Esophagus (tissue), 2 donors: ENCODE results near the gene LAMA1. TPM values are rescaled to one million over a fixed set of nuclear protein-coding genes. Genes with fewer than 3 reads are reported as not detected.

Experiments
- H3K27ac ChIP-seq, 2 donors: one replicate each; pipeline ENCODE4 v1.5.1; 2013; ENCODE audit warnings: low read depth in 2 of 2, mild to moderate bottlenecking in 2 of 2, inconsistent platforms in 1 of 2, low read length in 1 of 2, moderate library complexity in 1 of 2
- H3K27me3 ChIP-seq, 2 donors: one replicate each; pipeline ENCODE4 v1.6.1; 2013; ENCODE audit warnings: low read length in 2 of 2, control low read depth in 1 of 2, mild to moderate bottlenecking in 1 of 2; ENCODE audit not compliant: insufficient read depth in 2 of 2, control insufficient read depth in 1 of 2
- H3K36me3 ChIP-seq, 2 donors: one replicate each; pipeline ENCODE4 v1.6.1; 2013; ENCODE audit warnings: low read length in 1 of 2; ENCODE audit not compliant: control insufficient read depth in 2 of 2, insufficient read depth in 2 of 2
- H3K4me1 ChIP-seq, 2 donors: one replicate each; pipeline ENCODE4 v1.6.1; 2013; ENCODE audit warnings: low read length in 1 of 2; ENCODE audit not compliant: control insufficient read depth in 2 of 2, insufficient read depth in 2 of 2
- H3K4me3 ChIP-seq, 2 donors: one replicate each; pipeline ENCODE4 v1.5.1; 2013; ENCODE audit warnings: low read length in 2 of 2, mild to moderate bottlenecking in 2 of 2, low read depth in 1 of 2, moderate library complexity in 1 of 2
- H3K9me3 ChIP-seq, 2 donors: one replicate each; pipeline ENCODE4 v1.6.1; 2013; ENCODE audit warnings: mild to moderate bottlenecking in 2 of 2, low read depth in 1 of 2, low read length in 1 of 2, moderate library complexity in 1 of 2; ENCODE audit not compliant: control insufficient read depth in 2 of 2, insufficient read depth in 1 of 2
- WGBS, 2 donors: extraction: QIAGEN DNeasy Blood & Tissue Kit; methylation state at CpG; one replicate each; pipeline ENCODE4 v1.1.7; 2013; 5-methylcytosine and 5-hydroxymethylcytosine counted together
- polyA plus RNA-seq, 2 donors: library from polyadenylated mRNA; stranded (reverse); fragments of 200-250 nt; gene quantifications; one replicate each; pipeline ENCODE4 v1.2.3, GENCODE V29; 2013
- donor health status: healthy with polysubstance abuse.
- donor health status: Bipolar disorder and iron deficiency.

LAMA1 gene
- polyA plus RNA-seq, 2 donors = 0.16 to 0.27 TPM

DNA sequence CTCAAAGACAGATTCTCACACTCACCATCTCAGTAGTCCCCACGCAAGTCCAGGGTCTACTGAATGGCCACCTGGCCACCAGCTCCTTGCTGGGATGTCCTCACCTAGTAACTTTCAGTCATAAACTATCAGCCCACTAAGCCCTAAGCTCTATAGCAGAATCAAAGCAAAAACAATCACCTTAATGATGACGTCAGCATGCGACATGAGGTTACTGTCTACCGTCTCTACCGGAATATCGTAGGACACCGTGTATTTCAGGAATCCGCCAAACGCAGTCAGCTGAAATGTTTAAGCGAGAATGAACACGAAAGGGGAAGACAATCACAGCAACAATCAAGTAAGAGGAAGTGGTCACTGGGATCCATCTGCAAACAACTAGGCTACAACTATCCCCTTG, 81.8 kb downstream of the LAMA1 start:
- H3K27me3 ChIP-seq = no peaks in the 10 kb centered on the region
- no peaks in the 10 kb centered on the region for H3K36me3 ChIP-seq
- H3K4me1 ChIP-seq = no peaks in the 10 kb centered on the region
- WGBS, 2 donors = 94 to 95% methylated on average over 11 of the region's 11 CpGs
- H3K4me3 ChIP-seq = no peak overlapping the region
- no peaks in the 10 kb centered on the region for H3K9me3 ChIP-seq
- H3K27ac ChIP-seq = no peak overlapping the region

DNA sequence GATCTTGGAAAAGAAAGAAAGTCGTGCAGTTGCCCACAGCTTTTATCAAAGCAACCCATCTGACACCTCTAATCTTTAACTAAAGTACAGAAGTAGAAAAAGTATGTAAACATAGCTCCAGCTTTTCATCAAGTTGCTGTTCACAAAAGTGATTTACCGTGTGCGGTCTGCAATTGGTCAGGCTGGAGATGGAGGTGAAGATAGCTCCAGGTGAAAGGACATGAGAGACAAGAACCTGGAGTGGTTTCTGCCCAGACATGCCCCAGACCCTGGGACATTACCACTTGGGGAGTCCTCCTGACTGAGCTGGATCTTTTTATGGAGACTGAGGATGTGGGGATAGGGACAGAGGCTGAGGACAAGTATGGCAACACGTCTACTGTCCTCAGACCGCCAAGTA, 82.7 kb downstream of the LAMA1 start:
- WGBS, 2 donors = 66 to 74% methylated on average over 5 of the region's 5 CpGs
- H3K4me3 ChIP-seq = no peak overlapping the region
- H3K27ac ChIP-seq = no peak overlapping the region
- no peaks in the 10 kb centered on the region for H3K9me3 ChIP-seq
- no peaks in the 10 kb centered on the region for H3K36me3 ChIP-seq
- no peaks in the 10 kb centered on the region for H3K27me3 ChIP-seq
- H3K4me1 ChIP-seq = no peaks in the 10 kb centered on the region

DNA sequence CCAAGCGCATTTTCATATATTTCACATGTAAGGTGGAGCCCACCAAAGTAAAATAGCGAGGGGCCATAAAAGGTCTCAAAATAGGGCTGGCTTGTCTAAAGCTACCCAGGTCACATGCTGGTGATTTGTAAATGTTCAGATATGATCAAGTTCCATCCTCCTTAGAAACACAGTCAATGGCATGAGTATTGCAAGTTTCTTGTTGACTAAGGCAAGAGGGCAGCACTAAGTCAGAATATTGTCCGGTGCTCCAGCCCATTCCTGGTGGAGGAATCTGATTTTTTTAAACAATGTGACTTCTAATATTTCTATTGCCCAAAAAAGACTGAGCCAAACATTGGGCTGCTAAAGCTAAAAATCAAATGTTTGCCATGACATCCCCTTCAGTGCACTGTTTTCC, 85.1 kb downstream of the LAMA1 start:
- Histone ChIP-seq H3K9me3 (no peaks in the 10 kb centered on the region), H3K27ac (no peak overlapping the region), H3K36me3 (no peaks in the 10 kb centered on the region), H3K27me3 (no peaks in the 10 kb centered on the region), H3K4me1 (no peaks in the 10 kb centered on the region), H3K4me3 (no peak overlapping the region)
- 73 to 76% methylated on average over 3 of the region's 3 CpGs for WGBS, 2 donors

DNA sequence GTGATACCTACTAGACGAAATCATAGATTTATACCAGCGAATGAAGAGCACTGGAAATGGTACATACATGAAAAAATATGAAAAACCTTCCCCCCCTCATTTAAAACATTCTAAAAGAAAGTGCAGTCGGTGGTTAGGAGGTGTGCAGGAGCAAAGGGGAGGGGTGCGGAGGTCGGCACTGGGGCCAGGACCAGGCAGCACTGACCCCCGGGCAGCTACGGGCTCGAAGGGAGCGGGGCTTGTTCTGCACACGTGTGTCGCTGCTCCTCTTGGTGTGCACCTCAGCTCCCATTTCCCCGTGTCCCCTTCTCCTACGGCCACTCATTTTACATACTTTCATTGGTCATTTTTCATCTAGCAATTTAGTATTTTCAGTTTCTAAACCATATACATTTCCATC, 89.0 kb downstream of the LAMA1 start:
- H3K36me3 ChIP-seq = no peaks in the 10 kb centered on the region
- no peaks in the 10 kb centered on the region for H3K9me3 ChIP-seq
- no peaks in the 10 kb centered on the region for H3K4me1 ChIP-seq
- H3K4me3 ChIP-seq = no peak overlapping the region
- no peak overlapping the region for H3K27ac ChIP-seq
- 84 to 92% methylated on average over 13 of the region's 13 CpGs for WGBS, 2 donors
- H3K27me3 ChIP-seq = no peaks in the 10 kb centered on the region

GRCh38 chr18:7025194-7025593, 92.4 kb downstream of the LAMA1 start:
- no peaks in the 10 kb centered on the region for H3K27me3 ChIP-seq
- no peak overlapping the region for H3K27ac ChIP-seq
- H3K36me3 ChIP-seq = no peaks in the 10 kb centered on the region
- no peak overlapping the region for H3K4me3 ChIP-seq
- H3K4me1 ChIP-seq = no peaks in the 10 kb centered on the region
- H3K9me3 ChIP-seq = no peaks in the 10 kb centered on the region
- 62 to 70% methylated on average over 6 of the region's 6 CpGs for WGBS, 2 donors

DNA sequence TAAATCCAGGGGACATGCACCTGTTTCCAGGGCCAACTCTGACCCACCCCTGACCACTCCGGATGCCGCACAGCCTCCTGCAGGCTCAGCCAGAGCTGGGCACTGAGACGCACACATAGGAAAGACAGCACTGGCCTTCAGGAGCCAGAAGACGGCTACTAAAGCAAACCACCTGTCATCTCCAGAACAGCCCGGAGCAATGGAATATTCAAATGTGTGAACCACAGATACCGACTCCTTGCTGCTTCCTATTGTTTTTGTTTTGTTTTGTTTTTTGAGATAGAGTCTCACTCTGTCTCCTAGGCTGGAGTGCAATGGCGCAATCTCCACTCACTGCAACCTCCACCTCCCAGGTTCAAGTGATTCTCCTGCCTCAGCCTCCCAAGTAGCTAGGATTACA, 94.0 kb downstream of the LAMA1 start:
- H3K27me3 ChIP-seq = no peaks in the 10 kb centered on the region
- 81 to 85% methylated on average over 7 of the region's 7 CpGs for WGBS, 2 donors
- no peak overlapping the region for H3K4me3 ChIP-seq
- no peak overlapping the region for H3K27ac ChIP-seq
- no peaks in the 10 kb centered on the region for H3K9me3 ChIP-seq
- H3K4me1 ChIP-seq = no peaks in the 10 kb centered on the region
- H3K36me3 ChIP-seq = no peaks in the 10 kb centered on the region

DNA sequence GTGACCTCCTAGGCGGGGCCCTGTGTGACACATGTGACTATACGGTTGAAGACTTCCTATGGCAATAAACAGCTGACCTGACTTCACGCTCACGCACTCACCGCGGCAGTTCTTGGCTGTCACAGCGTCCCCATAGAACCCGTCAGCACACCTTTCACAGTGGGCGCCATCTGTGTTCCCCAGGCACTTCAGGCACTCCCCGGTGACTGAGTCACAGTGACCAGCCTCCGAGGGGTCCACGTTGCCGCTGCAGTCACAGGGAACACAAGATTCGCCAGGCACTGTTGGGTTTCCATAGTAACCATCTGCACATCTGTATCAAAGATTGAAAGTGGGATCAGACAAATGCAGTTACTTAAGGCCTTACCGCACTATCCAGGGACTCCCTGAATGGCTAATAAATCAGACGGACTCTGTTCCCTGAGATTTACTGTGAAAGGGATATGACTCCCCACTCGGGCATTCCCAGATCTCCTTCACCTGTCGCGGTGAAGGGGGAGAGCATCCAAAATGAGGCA, 94.5 kb downstream of the LAMA1 start:
- Histone ChIP-seq H3K9me3 (no peaks in the 10 kb centered on the region), H3K27me3 (no peaks in the 10 kb centered on the region), H3K4me3 (no peak overlapping the region), H3K4me1 (no peaks in the 10 kb centered on the region), H3K36me3 (no peaks in the 10 kb centered on the region), H3K27ac (no peak overlapping the region)
- 90% methylated on average over 19 of the region's 19 CpGs for WGBS, 2 donors

DNA sequence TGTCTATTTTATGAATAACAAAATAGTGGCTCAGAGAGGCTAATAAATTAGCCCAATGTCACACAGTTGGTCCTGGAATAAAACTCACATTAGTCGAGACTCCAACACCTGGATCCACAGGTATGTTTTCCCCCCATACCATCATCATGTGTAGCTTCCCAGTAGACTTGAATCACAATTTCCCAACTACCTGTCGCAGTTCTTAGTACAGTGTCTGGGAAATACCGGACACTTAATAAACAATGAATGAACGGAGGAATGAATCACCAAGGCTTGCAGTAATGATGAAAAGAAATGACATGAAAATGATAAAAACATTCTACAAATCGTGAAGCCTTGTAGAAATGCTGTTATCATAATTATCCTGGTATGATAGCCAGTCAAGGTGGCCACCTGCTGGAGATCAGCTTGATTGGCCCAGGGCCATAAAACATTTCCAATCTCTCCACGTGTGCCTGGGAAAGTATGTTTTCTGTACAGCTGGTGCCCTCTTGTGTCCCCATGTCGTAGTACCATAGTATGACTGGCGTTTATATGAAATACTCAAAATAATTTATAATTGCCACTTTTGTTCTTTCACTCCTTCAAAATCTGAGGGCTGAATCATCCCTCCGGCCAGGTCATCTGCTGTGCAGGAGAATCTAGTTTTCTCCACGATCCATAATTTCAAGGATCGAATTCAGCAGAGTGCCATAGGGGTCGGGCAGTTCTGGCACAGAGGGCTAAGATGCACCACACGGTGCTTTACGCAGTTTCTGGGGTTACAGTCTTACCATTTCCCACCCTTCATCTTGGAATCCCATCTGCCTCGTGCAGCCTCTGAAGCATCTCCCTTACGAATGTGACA, 95.4 kb downstream of the LAMA1 start:
- Histone ChIP-seq H3K4me3 (no peak overlapping the region), H3K27ac (no peak overlapping the region), H3K4me1 (no peaks in the 10 kb centered on the region), H3K27me3 (no peaks in the 10 kb centered on the region), H3K36me3 (no peaks in the 10 kb centered on the region), H3K9me3 (no peaks in the 10 kb centered on the region)
- WGBS, 2 donors = 50 to 51% methylated on average over 16 of the region's 16 CpGs

DNA sequence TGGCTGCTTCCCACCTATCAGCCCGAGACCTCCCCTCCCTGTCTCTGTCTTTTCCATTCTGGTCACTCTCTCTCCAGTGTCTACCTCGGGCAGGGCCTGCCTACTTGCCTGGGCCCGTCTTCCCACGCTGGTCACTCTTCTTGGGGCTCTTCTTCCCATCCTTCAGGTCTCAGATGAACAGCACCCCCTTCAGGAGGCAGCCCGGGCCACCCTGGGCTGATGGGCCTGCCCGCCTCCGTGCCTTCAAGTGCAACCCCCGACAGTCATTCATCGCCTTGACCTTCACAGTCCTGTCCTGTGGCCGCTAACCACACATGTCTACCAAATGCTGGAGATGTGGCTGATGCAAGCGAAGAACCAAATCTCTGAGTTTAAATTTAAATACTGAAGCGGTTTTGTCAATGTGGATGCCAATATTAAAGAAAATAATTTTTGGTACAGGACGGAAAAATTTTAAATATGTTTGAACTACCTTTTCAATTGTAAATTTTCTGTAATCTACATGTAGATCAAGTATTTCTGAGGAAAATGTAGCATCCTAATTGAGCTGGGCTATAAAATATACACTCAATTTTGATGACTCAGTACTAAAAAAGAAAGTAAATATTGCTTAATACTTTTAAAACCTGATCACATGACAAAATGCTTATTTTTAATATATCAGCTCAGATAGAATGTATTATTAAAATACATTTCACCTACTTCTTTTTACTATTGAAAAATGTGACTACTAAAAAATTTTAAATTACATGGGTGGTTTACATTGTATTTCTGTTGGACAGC, 96.4 kb downstream of the LAMA1 start:
- WGBS, 2 donors = 90 to 91% methylated on average over 13 of the region's 13 CpGs
- Histone ChIP-seq H3K27ac (no peak overlapping the region), H3K4me3 (no peak overlapping the region), H3K9me3 (peaks cover 0 to 2% of the 10 kb centered on the region in 2 donors), H3K27me3 (no peaks in the 10 kb centered on the region), H3K36me3 (no peaks in the 10 kb centered on the region), H3K4me1 (no peaks in the 10 kb centered on the region)
